ENCODE measurements around the gene RHOC.
"Not testable (repeated sequence)": the region's sequence is repeated elsewhere in the genome, so short reads cannot be mapped to it uniquely, and the experiment has no call there.

RHOC gene

DNA sequence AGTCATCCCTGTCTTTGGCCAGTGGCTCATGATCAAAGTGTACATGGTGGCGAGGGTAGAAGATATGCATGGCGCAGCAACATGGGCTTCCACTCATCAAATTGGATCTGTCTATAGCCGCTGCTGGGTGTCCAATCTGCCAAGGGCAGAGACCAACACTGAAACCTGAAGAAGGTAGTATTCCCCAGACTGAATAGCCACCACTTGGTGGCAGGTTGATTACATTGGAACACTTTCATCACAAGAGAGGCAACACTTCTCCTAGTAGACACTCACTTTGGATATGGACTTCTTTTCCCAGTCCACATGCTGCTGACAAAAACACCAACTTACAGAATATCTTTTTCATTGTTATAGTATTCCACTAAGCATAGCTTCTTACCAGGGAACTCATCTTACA is 30.6 kb upstream of the RHOC start:
- no peak overlapping the region for H2AK5ac ChIP-seq (ENCODE audit: low read length)
- DNase-seq = no peak
- no peak overlapping the region for H3K27ac ChIP-seq (ENCODE audit: low read depth, low read length)
- no peaks in the 10 kb centered on the region for H3K79me1 ChIP-seq (ENCODE audit: low read length)
- no peak overlapping the region for H3K4me3 ChIP-seq (ENCODE audit: low read length)
- H2BK120ac ChIP-seq (ENCODE audit: low read depth, low read length) = no peak overlapping the region
- no CpG with 5 or more reads among the region's 3 CpGs for WGBS (ENCODE audit: extremely low coverage, insufficient coverage, low lambda C conversion rate)
- H3K56ac ChIP-seq (ENCODE audit: low read length) = no peak overlapping the region
- no peak overlapping the region for H3K9ac ChIP-seq (ENCODE audit: low read length)
- H3K23ac ChIP-seq (ENCODE audit: low read length) = no peak overlapping the region
- no peaks in the 10 kb centered on the region for H3K79me2 ChIP-seq (ENCODE audit: control insufficient read depth, insufficient read depth, low read length)
- H3K36me3 ChIP-seq (ENCODE audit: control insufficient read depth, insufficient read depth, low read length) = no peaks in the 10 kb centered on the region
- H3K4me2 ChIP-seq (ENCODE audit: low read length) = no peak overlapping the region
- H2BK15ac ChIP-seq (replicated peaks; ENCODE audit: low read depth) = no peak overlapping the region
- no peak overlapping the region for H4K5ac ChIP-seq (ENCODE audit: low read length)
- no peak overlapping the region for H3K4ac ChIP-seq (ENCODE audit: low read depth, low read length)
- H4K8ac ChIP-seq (ENCODE audit: low read depth, low read length) = no peak overlapping the region
- no peaks in the 10 kb centered on the region for H3K27me3 ChIP-seq (ENCODE audit: insufficient read depth, low read length, poor library complexity)
- H3K18ac ChIP-seq (ENCODE audit: low read length) = no peak overlapping the region
- H3K4me1 ChIP-seq (ENCODE audit: control insufficient read depth, low read depth, low read length) = no peaks in the 10 kb centered on the region
- no peak overlapping the region for H2BK5ac ChIP-seq (ENCODE audit: low read length)

DNA sequence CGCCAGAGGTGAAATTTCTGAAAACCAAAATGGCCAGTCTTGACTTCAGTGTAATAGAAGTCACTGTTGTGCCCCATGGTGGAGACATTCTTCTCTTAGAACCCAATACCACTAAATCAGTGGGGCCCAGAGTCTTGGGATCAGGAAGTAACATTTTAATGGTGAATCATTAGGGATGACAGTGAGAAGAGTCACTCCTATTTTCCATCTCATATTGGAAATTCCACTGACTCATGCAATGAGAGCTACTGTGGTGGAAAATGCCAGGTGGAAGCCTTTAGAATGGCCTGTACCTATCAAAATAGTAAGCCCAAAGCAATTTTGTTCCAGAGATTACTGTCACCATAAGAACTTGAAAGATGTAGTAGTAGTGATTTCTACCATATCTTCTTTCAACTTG is 28.8 kb upstream of the RHOC start:
- H3K23ac ChIP-seq (ENCODE audit: low read length) = no peak overlapping the region
- no peak overlapping the region for H3K9ac ChIP-seq (ENCODE audit: low read length)
- no peak overlapping the region for H2BK120ac ChIP-seq (ENCODE audit: low read depth, low read length)
- no peak overlapping the region for H3K4me3 ChIP-seq (ENCODE audit: low read length)
- no peak for DNase-seq
- H4K8ac ChIP-seq (ENCODE audit: low read depth, low read length) = no peak overlapping the region
- H2BK5ac ChIP-seq (ENCODE audit: low read length) = no peak overlapping the region
- H3K56ac ChIP-seq (ENCODE audit: low read length) = no peak overlapping the region
- H2BK15ac ChIP-seq (replicated peaks; ENCODE audit: low read depth) = no peak overlapping the region
- H4K5ac ChIP-seq (ENCODE audit: low read length) = no peak overlapping the region
- no CpG with 5 or more reads among the region's 1 CpG for WGBS (ENCODE audit: extremely low coverage, insufficient coverage, low lambda C conversion rate)
- no peak overlapping the region for H3K4ac ChIP-seq (ENCODE audit: low read depth, low read length)
- H3K4me1 ChIP-seq (ENCODE audit: control insufficient read depth, low read depth, low read length) = no peaks in the 10 kb centered on the region
- H3K27ac ChIP-seq (ENCODE audit: low read depth, low read length) = no peak overlapping the region
- no peaks in the 10 kb centered on the region for H3K36me3 ChIP-seq (ENCODE audit: control insufficient read depth, insufficient read depth, low read length)
- H3K27me3 ChIP-seq (ENCODE audit: insufficient read depth, low read length, poor library complexity) = no peaks in the 10 kb centered on the region
- no peak overlapping the region for H2AK5ac ChIP-seq (ENCODE audit: low read length)
- H3K79me2 ChIP-seq (ENCODE audit: control insufficient read depth, insufficient read depth, low read length) = no peaks in the 10 kb centered on the region
- H3K18ac ChIP-seq (ENCODE audit: low read length) = no peak overlapping the region
- H3K4me2 ChIP-seq (ENCODE audit: low read length) = no peak overlapping the region
- no peaks in the 10 kb centered on the region for H3K79me1 ChIP-seq (ENCODE audit: low read length)

DNA sequence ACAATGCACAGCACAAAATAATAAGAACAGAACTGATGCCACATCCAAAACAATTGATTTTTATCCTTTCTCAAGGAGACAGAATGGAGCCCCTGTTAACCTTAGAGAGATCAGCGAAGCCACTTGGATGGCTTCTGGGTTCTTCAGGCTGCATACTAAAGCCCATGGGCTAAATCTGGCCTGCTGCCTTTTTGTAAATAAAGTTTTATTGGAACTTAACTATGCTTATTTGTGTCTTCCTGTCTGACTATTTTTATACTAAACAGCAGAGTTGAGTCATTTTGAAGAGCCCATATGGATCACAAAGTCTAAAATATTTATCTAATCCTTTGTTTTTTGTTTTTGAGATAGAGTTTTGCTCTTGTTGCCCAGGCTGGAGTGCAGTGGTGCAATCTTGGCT is 24.5 kb upstream of the RHOC start:
- no peak for DNase-seq
- H3K18ac ChIP-seq (ENCODE audit: low read length) = no peak overlapping the region
- H3K27me3 ChIP-seq (ENCODE audit: insufficient read depth, low read length, poor library complexity) = no peaks in the 10 kb centered on the region
- H3K27ac ChIP-seq (ENCODE audit: low read depth, low read length) = no peak overlapping the region
- H3K4me1 ChIP-seq (ENCODE audit: control insufficient read depth, low read depth, low read length) = no peaks in the 10 kb centered on the region
- H3K79me1 ChIP-seq (ENCODE audit: low read length) = no peaks in the 10 kb centered on the region
- H3K23ac ChIP-seq (ENCODE audit: low read length) = no peak overlapping the region
- no peak overlapping the region for H2BK5ac ChIP-seq (ENCODE audit: low read length)
- H3K4me3 ChIP-seq (ENCODE audit: low read length) = no peak overlapping the region
- no peaks in the 10 kb centered on the region for H3K79me2 ChIP-seq (ENCODE audit: control insufficient read depth, insufficient read depth, low read length)
- H3K9ac ChIP-seq (ENCODE audit: low read length) = no peak overlapping the region
- no peak overlapping the region for H2AK5ac ChIP-seq (ENCODE audit: low read length)
- H3K56ac ChIP-seq (ENCODE audit: low read length) = no peak overlapping the region
- H4K8ac ChIP-seq (ENCODE audit: low read depth, low read length) = no peak overlapping the region
- no CpG with 5 or more reads among the region's 1 CpG for WGBS (ENCODE audit: extremely low coverage, insufficient coverage, low lambda C conversion rate)
- no peak overlapping the region for H4K5ac ChIP-seq (ENCODE audit: low read length)
- H2BK120ac ChIP-seq (ENCODE audit: low read depth, low read length) = no peak overlapping the region
- H2BK15ac ChIP-seq (replicated peaks; ENCODE audit: low read depth) = no peak overlapping the region
- H3K36me3 ChIP-seq (ENCODE audit: control insufficient read depth, insufficient read depth, low read length) = no peaks in the 10 kb centered on the region
- no peak overlapping the region for H3K4ac ChIP-seq (ENCODE audit: low read depth, low read length)
- H3K4me2 ChIP-seq (ENCODE audit: low read length) = no peak overlapping the region

DNA sequence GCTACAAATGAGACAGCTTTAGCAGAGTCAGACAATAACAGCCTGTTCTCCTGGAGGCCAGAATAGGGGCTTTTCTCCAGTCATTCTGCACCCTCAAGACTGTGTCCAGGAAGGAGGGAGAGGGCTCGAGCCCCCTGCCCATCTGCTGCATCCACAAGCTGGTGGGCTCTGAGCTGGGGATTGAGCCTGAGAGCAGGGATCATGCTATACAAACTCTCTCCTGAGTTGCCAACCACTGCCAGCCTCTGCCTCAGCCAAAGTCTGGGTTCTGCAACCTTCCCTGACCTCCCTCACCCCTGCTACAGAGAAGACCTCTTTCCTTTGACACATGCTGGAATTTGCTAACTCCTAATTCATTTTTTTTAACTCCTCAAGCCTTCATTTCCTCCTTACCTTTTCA is 23.0 kb upstream of the RHOC start:
- H4K5ac ChIP-seq (ENCODE audit: low read length) = no peak overlapping the region
- H3K56ac ChIP-seq (ENCODE audit: low read length) = no peak overlapping the region
- H2AK5ac ChIP-seq (ENCODE audit: low read length) = no peak overlapping the region
- H2BK15ac ChIP-seq (replicated peaks; ENCODE audit: low read depth) = no peak overlapping the region
- no peak overlapping the region for H3K9ac ChIP-seq (ENCODE audit: low read length)
- WGBS (ENCODE audit: extremely low coverage, insufficient coverage, low lambda C conversion rate) = no CpG with 5 or more reads among the region's 1 CpG
- no peak overlapping the region for H3K23ac ChIP-seq (ENCODE audit: low read length)
- no peak for DNase-seq
- H3K79me1 ChIP-seq (ENCODE audit: low read length) = no peaks in the 10 kb centered on the region
- no peaks in the 10 kb centered on the region for H3K27me3 ChIP-seq (ENCODE audit: insufficient read depth, low read length, poor library complexity)
- no peak overlapping the region for H3K4me2 ChIP-seq (ENCODE audit: low read length)
- H2BK120ac ChIP-seq (ENCODE audit: low read depth, low read length) = no peak overlapping the region
- no peak overlapping the region for H3K27ac ChIP-seq (ENCODE audit: low read depth, low read length)
- no peak overlapping the region for H2BK5ac ChIP-seq (ENCODE audit: low read length)
- H3K4ac ChIP-seq (ENCODE audit: low read depth, low read length) = no peak overlapping the region
- no peak overlapping the region for H3K18ac ChIP-seq (ENCODE audit: low read length)
- no peak overlapping the region for H4K8ac ChIP-seq (ENCODE audit: low read depth, low read length)
- H3K4me3 ChIP-seq (ENCODE audit: low read length) = no peak overlapping the region
- no peaks in the 10 kb centered on the region for H3K4me1 ChIP-seq (ENCODE audit: control insufficient read depth, low read depth, low read length)
- no peaks in the 10 kb centered on the region for H3K79me2 ChIP-seq (ENCODE audit: control insufficient read depth, insufficient read depth, low read length)
- H3K36me3 ChIP-seq (ENCODE audit: control insufficient read depth, insufficient read depth, low read length) = no peaks in the 10 kb centered on the region

DNA sequence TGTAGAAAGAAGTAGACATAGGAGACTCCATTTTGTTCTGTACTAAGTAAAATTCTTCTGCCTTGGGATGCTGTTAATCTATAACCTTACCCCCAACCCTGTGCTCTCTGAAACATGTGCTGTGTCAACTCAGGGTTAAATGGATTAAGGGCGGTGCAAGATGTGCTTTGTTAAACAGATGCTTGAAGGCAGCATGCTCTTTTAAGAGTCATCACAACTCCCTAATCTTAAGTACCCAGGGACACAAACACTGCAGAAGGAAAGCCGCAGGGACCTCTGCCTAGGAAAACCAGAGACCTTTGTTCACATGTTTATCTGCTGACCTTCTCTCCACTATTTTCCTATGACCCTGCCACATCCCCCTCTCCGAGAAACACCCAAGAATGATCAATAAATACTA is 22.1 kb upstream of the RHOC start:
- not testable (repeated sequence) for H4K5ac ChIP-seq (ENCODE audit: low read length); H3K4me2 ChIP-seq (ENCODE audit: low read length); H3K4me1 ChIP-seq (ENCODE audit: control insufficient read depth, low read depth, low read length); H2BK15ac ChIP-seq (replicated peaks; ENCODE audit: low read depth); H4K8ac ChIP-seq (ENCODE audit: low read depth, low read length); H3K9ac ChIP-seq (ENCODE audit: low read length); H3K79me1 ChIP-seq (ENCODE audit: low read length); H3K23ac ChIP-seq (ENCODE audit: low read length); H2BK5ac ChIP-seq (ENCODE audit: low read length); H3K4me3 ChIP-seq (ENCODE audit: low read length); H3K18ac ChIP-seq (ENCODE audit: low read length); H3K79me2 ChIP-seq (ENCODE audit: control insufficient read depth, insufficient read depth, low read length); H3K27ac ChIP-seq (ENCODE audit: low read depth, low read length); H3K27me3 ChIP-seq (ENCODE audit: insufficient read depth, low read length, poor library complexity); H2AK5ac ChIP-seq (ENCODE audit: low read length); H3K36me3 ChIP-seq (ENCODE audit: control insufficient read depth, insufficient read depth, low read length); H3K4ac ChIP-seq (ENCODE audit: low read depth, low read length); DNase-seq; H3K56ac ChIP-seq (ENCODE audit: low read length); H2BK120ac ChIP-seq (ENCODE audit: low read depth, low read length)
- WGBS (ENCODE audit: extremely low coverage, insufficient coverage, low lambda C conversion rate) = no CpG with 5 or more reads among the region's 3 CpGs

DNA sequence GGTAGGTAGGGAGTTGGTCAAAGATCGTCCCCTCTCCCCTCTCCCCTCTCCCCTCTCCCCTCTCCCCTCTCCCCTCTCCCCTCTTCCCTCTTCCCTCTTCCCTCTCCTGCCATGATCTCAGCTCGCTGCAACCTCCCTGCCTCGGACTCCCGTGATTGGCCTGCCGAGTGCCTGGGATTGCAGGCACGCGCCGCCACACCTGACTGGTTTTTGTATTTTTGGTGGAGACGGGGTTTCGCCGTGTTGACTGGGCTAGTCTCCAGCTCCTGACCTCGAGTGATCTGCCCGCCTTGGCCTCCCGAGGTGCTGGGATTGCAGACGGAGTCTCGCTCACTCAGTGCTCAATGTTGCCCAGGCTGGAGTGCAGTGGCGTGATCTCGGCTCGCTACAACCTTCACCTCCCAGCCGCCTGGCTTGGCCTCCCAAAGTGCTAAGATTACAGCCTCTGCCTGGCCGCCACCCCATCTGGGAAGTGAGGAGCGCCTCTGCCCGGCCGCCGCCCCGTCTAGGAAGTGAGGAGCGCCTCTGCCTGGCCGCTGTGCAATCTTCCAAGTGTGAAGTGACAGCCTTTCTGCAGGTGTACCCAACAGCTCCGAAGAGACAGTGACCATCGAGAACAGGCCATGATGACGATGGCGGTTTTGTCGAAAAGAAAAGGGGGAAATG is 21.5 kb upstream of the RHOC start:
- not testable (repeated sequence) for H3K23ac ChIP-seq (ENCODE audit: low read length); H3K4me1 ChIP-seq (ENCODE audit: control insufficient read depth, low read depth, low read length); H3K4me2 ChIP-seq (ENCODE audit: low read length); H3K27me3 ChIP-seq (ENCODE audit: insufficient read depth, low read length, poor library complexity); H3K79me1 ChIP-seq (ENCODE audit: low read length); H2AK5ac ChIP-seq (ENCODE audit: low read length); H3K9ac ChIP-seq (ENCODE audit: low read length); H3K36me3 ChIP-seq (ENCODE audit: control insufficient read depth, insufficient read depth, low read length); H3K18ac ChIP-seq (ENCODE audit: low read length); H2BK5ac ChIP-seq (ENCODE audit: low read length); H3K4me3 ChIP-seq (ENCODE audit: low read length); H3K27ac ChIP-seq (ENCODE audit: low read depth, low read length); H2BK15ac ChIP-seq (replicated peaks; ENCODE audit: low read depth); H4K5ac ChIP-seq (ENCODE audit: low read length); H3K79me2 ChIP-seq (ENCODE audit: control insufficient read depth, insufficient read depth, low read length); H3K56ac ChIP-seq (ENCODE audit: low read length); H4K8ac ChIP-seq (ENCODE audit: low read depth, low read length); H2BK120ac ChIP-seq (ENCODE audit: low read depth, low read length); DNase-seq; H3K4ac ChIP-seq (ENCODE audit: low read depth, low read length)
- no CpG with 5 or more reads among the region's 33 CpGs for WGBS (ENCODE audit: extremely low coverage, insufficient coverage, low lambda C conversion rate)
